ENCODE data around the gene SLIT3. TPM values are rescaled to one million over a fixed set of nuclear protein-coding genes. Genes with fewer than 3 reads are reported as not detected.

The SLIT3 gene
- total RNA-seq, 2 experiments from 2014 or later: not detected

- no peak overlapping the region for H3K27ac Mint-ChIP-seq
- ChIA-PET CTCF (no interaction called here), POLR2A (no interaction called here)
Measured at GRCh38 chr5:169083394-169084018, 217.4 kb downstream of the SLIT3 start.

GRCh38 chr5:169081000-169081724 is 219.8 kb downstream of the SLIT3 start:
- POLR2A ChIA-PET: no interaction called here
- no peaks in the 10 kb centered on the region for H3K9me3 Mint-ChIP-seq
- no peak overlapping the region for H3K4me3 Mint-ChIP-seq
- no peak overlapping the region for H3K27ac Mint-ChIP-seq
- CTCF ChIA-PET: no interaction called here
- H3K27me3 Mint-ChIP-seq: no peaks in the 10 kb centered on the region
- no peaks in the 10 kb centered on the region for H3K4me1 Mint-ChIP-seq
- DNase-seq: no peak
- H3K36me3 Mint-ChIP-seq (ENCODE audit: low read depth): no peaks in the 10 kb centered on the region

More at GRCh38 chr5:169083394-169084018, 217.4 kb downstream of the SLIT3 start:
- Mint-ChIP-seq H3K9me3 (no peaks in the 10 kb centered on the region), H3K4me3 (no peak overlapping the region), H3K4me1 (no peaks in the 10 kb centered on the region), H3K36me3 (ENCODE audit: low read depth) (no peaks in the 10 kb centered on the region), H3K27me3 (no peaks in the 10 kb centered on the region)
- DNase-seq: no peak

GRCh38 chr5:169080448-169080911 is 220.5 kb downstream of the SLIT3 start:
- Mint-ChIP-seq H3K4me1 (no peaks in the 10 kb centered on the region), H3K27ac (no peak overlapping the region), H3K4me3 (no peak overlapping the region), H3K9me3 (no peaks in the 10 kb centered on the region), H3K36me3 (ENCODE audit: low read depth) (no peaks in the 10 kb centered on the region), H3K27me3 (peaks cover 2% of the 10 kb centered on the region)
- ChIA-PET POLR2A (no interaction called here), CTCF (no interaction called here)
- DNase-seq: no peak

- Mint-ChIP-seq H3K27ac (no peak overlapping the region), H3K27me3 (peaks cover 2% of the 10 kb centered on the region), H3K4me3 (no peak overlapping the region), H3K36me3 (ENCODE audit: low read depth) (no peaks in the 10 kb centered on the region), H3K4me1 (no peaks in the 10 kb centered on the region), H3K9me3 (no peaks in the 10 kb centered on the region)
- ChIA-PET POLR2A (no interaction called here), CTCF (no interaction called here)
- DNase-seq: no peak
Measured at GRCh38 chr5:169079697-169080096, 221.2 kb downstream of the SLIT3 start.

- no peaks in the 10 kb centered on the region for H3K36me3 Mint-ChIP-seq (ENCODE audit: low read depth)
- H3K9me3 Mint-ChIP-seq: no peaks in the 10 kb centered on the region
- ChIA-PET CTCF (no interaction called here), POLR2A (no interaction called here)
- H3K27ac Mint-ChIP-seq: no peak overlapping the region
- no peaks in the 10 kb centered on the region for H3K4me1 Mint-ChIP-seq
- peaks cover 2% of the 10 kb centered on the region for H3K27me3 Mint-ChIP-seq
- no peak overlapping the region for H3K4me3 Mint-ChIP-seq
- no peak for DNase-seq
Measured at GRCh38 chr5:169074839-169075238, 226.1 kb downstream of the SLIT3 start.

- H3K36me3 Mint-ChIP-seq (ENCODE audit: low read depth): no peaks in the 10 kb centered on the region
- POLR2A ChIA-PET: no interaction called here
- no peaks in the 10 kb centered on the region for H3K4me1 Mint-ChIP-seq
- CTCF ChIA-PET: no interaction called here
- H3K27ac Mint-ChIP-seq: no peak overlapping the region
- H3K9me3 Mint-ChIP-seq: no peaks in the 10 kb centered on the region
- no peak for DNase-seq
- no peak overlapping the region for H3K4me3 Mint-ChIP-seq
- peaks cover 2% of the 10 kb centered on the region for H3K27me3 Mint-ChIP-seq
Measured at GRCh38 chr5:169072233-169072632, 228.7 kb downstream of the SLIT3 start.

- POLR2A ChIA-PET: no interaction called here
- Mint-ChIP-seq H3K27me3 (peaks cover 1% of the 10 kb centered on the region), H3K9me3 (no peaks in the 10 kb centered on the region), H3K27ac (no peak overlapping the region), H3K4me3 (no peak overlapping the region), H3K4me1 (no peaks in the 10 kb centered on the region), H3K36me3 (ENCODE audit: low read depth) (no peaks in the 10 kb centered on the region)
- CTCF ChIA-PET: interaction anchor here (0.7 kb wide), 1 partner anchor 878 kb away, joined by 7 read pairs; no protein-coding TSS in a partner anchor
- DNase-seq: no peak
Measured at GRCh38 chr5:169070413-169070812, 230.5 kb downstream of the SLIT3 start.

GRCh38 chr5:169067751-169068173 is 233.2 kb downstream of the SLIT3 start:
- H3K27ac Mint-ChIP-seq: no peak overlapping the region
- H3K4me3 Mint-ChIP-seq: no peak overlapping the region
- ChIA-PET POLR2A (no interaction called here), CTCF (no interaction called here)
- DNase-seq: no peak
- H3K9me3 Mint-ChIP-seq: no peaks in the 10 kb centered on the region
- H3K4me1 Mint-ChIP-seq: no peaks in the 10 kb centered on the region
- no peaks in the 10 kb centered on the region for H3K36me3 Mint-ChIP-seq (ENCODE audit: low read depth)
- peaks cover 3% of the 10 kb centered on the region for H3K27me3 Mint-ChIP-seq

GRCh38 chr5:169065400-169065799 is 235.5 kb downstream of the SLIT3 start:
- H3K36me3 Mint-ChIP-seq (ENCODE audit: low read depth): no peaks in the 10 kb centered on the region
- peaks cover 3% of the 10 kb centered on the region for H3K27me3 Mint-ChIP-seq
- H3K4me3 Mint-ChIP-seq: no peak overlapping the region
- ChIA-PET POLR2A (no interaction called here), CTCF (no interaction called here)
- no peak overlapping the region for H3K27ac Mint-ChIP-seq
- no peaks in the 10 kb centered on the region for H3K9me3 Mint-ChIP-seq
- no peak for DNase-seq
- H3K4me1 Mint-ChIP-seq: no peaks in the 10 kb centered on the region

GRCh38 chr5:169064093-169064492 is 236.8 kb downstream of the SLIT3 start:
- Mint-ChIP-seq H3K27me3 (peaks cover 3% of the 10 kb centered on the region), H3K4me1 (no peaks in the 10 kb centered on the region), H3K9me3 (no peaks in the 10 kb centered on the region), H3K4me3 (no peak overlapping the region), H3K27ac (no peak overlapping the region), H3K36me3 (ENCODE audit: low read depth) (no peaks in the 10 kb centered on the region)
- no peak for DNase-seq
- ChIA-PET CTCF (no interaction called here), POLR2A (no interaction called here)

- no peaks in the 10 kb centered on the region for H3K9me3 Mint-ChIP-seq
- H3K4me3 Mint-ChIP-seq: no peak overlapping the region
- CTCF ChIA-PET: no interaction called here
- POLR2A ChIA-PET: no interaction called here
- H3K27me3 Mint-ChIP-seq: peaks cover 3% of the 10 kb centered on the region
- no peak for DNase-seq
- no peaks in the 10 kb centered on the region for H3K4me1 Mint-ChIP-seq
- H3K36me3 Mint-ChIP-seq (ENCODE audit: low read depth): no peaks in the 10 kb centered on the region
- H3K27ac Mint-ChIP-seq: no peak overlapping the region
Measured at GRCh38 chr5:169063316-169063953, 237.5 kb downstream of the SLIT3 start.

- ChIA-PET CTCF (no interaction called here), POLR2A (no interaction called here)
- Mint-ChIP-seq H3K4me3 (no peak overlapping the region), H3K27ac (no peak overlapping the region), H3K4me1 (no peaks in the 10 kb centered on the region), H3K36me3 (ENCODE audit: low read depth) (no peaks in the 10 kb centered on the region), H3K9me3 (no peaks in the 10 kb centered on the region), H3K27me3 (peaks cover 3% of the 10 kb centered on the region)
- DNase-seq: no peak
Measured at GRCh38 chr5:169062690-169063089, 238.2 kb downstream of the SLIT3 start.

GRCh38 chr5:169054506-169054905 is 246.4 kb downstream of the SLIT3 start:
- H3K27ac Mint-ChIP-seq: no peak overlapping the region
- no peak overlapping the region for H3K4me3 Mint-ChIP-seq
- no peaks in the 10 kb centered on the region for H3K9me3 Mint-ChIP-seq
- ChIA-PET CTCF (no interaction called here), POLR2A (no interaction called here)
- H3K36me3 Mint-ChIP-seq (ENCODE audit: low read depth): no peaks in the 10 kb centered on the region
- no peak for DNase-seq
- H3K27me3 Mint-ChIP-seq: no peaks in the 10 kb centered on the region
- H3K4me1 Mint-ChIP-seq: no peaks in the 10 kb centered on the region

- CTCF ChIA-PET: no interaction called here
- no peak for DNase-seq
- Mint-ChIP-seq H3K27me3 (no peaks in the 10 kb centered on the region), H3K27ac (no peak overlapping the region), H3K4me1 (no peaks in the 10 kb centered on the region), H3K36me3 (ENCODE audit: low read depth) (no peaks in the 10 kb centered on the region), H3K4me3 (no peak overlapping the region), H3K9me3 (no peaks in the 10 kb centered on the region)
- POLR2A ChIA-PET: no interaction called here
Measured at GRCh38 chr5:169052207-169052606, 248.7 kb downstream of the SLIT3 start.
